ENCODE measurements around the gene MYH10. TPM values are rescaled to one million over a fixed set of nuclear protein-coding genes. Genes with fewer than 3 reads are reported as not detected.

Gene MYH10
- total and polyA plus RNA-seq, 7 donors, result 1.8 to 34.2 (median 1.9) TPM

- Histone ChIP-seq H3K27me3 (ENCODE audit: insufficient read depth in 3 of 3, low read length in 2 of 3) (peaks cover 0 to 5% (median 0%) of the 10 kb centered on the region in 3 donors), H3K27ac (no peak overlapping the region), H3K36me3 (ENCODE audit: insufficient read depth in 1 of 2, low read depth in 1 of 2) (no peaks in the 10 kb centered on the region), H3K4me3 (no peak overlapping the region), H3K4me1 (no peaks in the 10 kb centered on the region), H3K9me3 (no peaks in the 10 kb centered on the region)
- DNase-seq, result no peak
- TF ChIP-seq, protein P1, sequence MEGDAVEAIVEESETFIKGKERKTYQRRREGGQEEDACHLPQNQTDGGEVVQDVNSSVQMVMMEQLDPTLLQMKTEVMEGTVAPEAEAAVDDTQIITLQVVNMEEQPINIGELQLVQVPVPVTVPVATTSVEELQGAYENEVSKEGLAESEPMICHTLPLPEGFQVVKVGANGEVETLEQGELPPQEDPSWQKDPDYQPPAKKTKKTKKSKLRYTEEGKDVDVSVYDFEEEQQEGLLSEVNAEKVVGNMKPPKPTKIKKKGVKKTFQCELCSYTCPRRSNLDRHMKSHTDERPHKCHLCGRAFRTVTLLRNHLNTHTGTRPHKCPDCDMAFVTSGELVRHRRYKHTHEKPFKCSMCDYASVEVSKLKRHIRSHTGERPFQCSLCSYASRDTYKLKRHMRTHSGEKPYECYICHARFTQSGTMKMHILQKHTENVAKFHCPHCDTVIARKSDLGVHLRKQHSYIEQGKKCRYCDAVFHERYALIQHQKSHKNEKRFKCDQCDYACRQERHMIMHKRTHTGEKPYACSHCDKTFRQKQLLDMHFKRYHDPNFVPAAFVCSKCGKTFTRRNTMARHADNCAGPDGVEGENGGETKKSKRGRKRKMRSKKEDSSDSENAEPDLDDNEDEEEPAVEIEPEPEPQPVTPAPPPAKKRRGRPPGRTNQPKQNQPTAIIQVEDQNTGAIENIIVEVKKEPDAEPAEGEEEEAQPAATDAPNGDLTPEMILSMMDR (IDR thresholded peaks at IDR 0.05), result no peak
- 36 to 60% (median 59%) methylated on average over 1 of the region's 1 CpG for WGBS, 3 donors
- intact Hi-C loops (cut with DNase I), result no loop called here
- no peak for ATAC-seq
These were observed 44.6 kb downstream of the MYH10 start for GRCh38 chr17:8585911-8586310.

DNA sequence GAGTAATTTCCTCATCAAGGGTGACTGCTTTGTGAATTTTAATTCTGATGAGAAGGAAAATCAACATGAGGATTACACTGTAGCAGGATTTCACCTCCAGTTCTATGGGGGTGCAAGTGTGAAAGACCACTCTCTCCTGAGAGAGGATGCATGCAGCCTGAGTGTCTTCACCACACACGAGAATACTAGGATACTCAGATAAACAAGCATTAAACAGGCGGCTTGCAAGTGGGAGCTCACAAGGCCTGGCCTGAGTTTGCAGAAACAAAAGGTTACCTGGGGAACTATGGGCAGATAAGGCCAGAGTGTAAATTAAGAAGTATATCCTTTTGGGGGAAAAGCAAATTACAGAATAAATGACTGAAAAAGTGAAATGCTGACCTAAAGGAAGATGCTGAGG lies 46.6 kb downstream of the MYH10 start:
- intact Hi-C loops (cut with DNase I), result no loop called here
- TF ChIP-seq, protein P1 (IDR thresholded peaks at IDR 0.05), result no peak
- no peak overlapping the region for H3K27ac ChIP-seq
- no peak overlapping the region for H3K4me3 ChIP-seq
- H3K36me3 ChIP-seq (ENCODE audit: insufficient read depth in 1 of 2, low read depth in 1 of 2), result no peaks in the 10 kb centered on the region
- peaks cover 0 to 5% (median 0%) of the 10 kb centered on the region in 3 donors for H3K27me3 ChIP-seq (ENCODE audit: insufficient read depth in 3 of 3, low read length in 2 of 3)
- WGBS, 3 donors, result 91 to 97% (median 96%) methylated on average over 2 of the region's 2 CpGs
- H3K9me3 ChIP-seq, result no peaks in the 10 kb centered on the region
- no peak for DNase-seq
- no peaks in the 10 kb centered on the region for H3K4me1 ChIP-seq
- ATAC-seq, result no peak

GRCh38 chr17:8580952-8581658 lies 49.4 kb downstream of the MYH10 start:
- WGBS, 3 donors, result 85 to 88% (median 86%) methylated on average over 5 of the region's 5 CpGs
- intact Hi-C loops (cut with DNase I), result no loop called here
- Histone ChIP-seq H3K27me3 (ENCODE audit: insufficient read depth in 3 of 3, low read length in 2 of 3) (no peaks in the 10 kb centered on the region), H3K4me1 (no peaks in the 10 kb centered on the region), H3K4me3 (no peak overlapping the region), H3K9me3 (no peaks in the 10 kb centered on the region), H3K36me3 (ENCODE audit: insufficient read depth in 1 of 2, low read depth in 1 of 2) (no peaks in the 10 kb centered on the region), H3K27ac (no peak overlapping the region)
- TF ChIP-seq, protein P1 (IDR thresholded peaks at IDR 0.05), result no peak
- ATAC-seq (no peak), DNase-seq (no peak)

GRCh38 chr17:8577868-8578267 lies 52.7 kb downstream of the MYH10 start:
- H3K36me3 ChIP-seq (ENCODE audit: insufficient read depth in 1 of 2, low read depth in 1 of 2), result no peaks in the 10 kb centered on the region
- TF ChIP-seq, protein P1 (IDR thresholded peaks at IDR 0.05), result no peak
- no peaks in the 10 kb centered on the region for H3K4me1 ChIP-seq
- H3K27me3 ChIP-seq (ENCODE audit: insufficient read depth in 3 of 3, low read length in 2 of 3), result no peaks in the 10 kb centered on the region
- DNase-seq (no peak), ATAC-seq (no peak)
- 56 to 76% (median 57%) methylated on average over 2 of the region's 2 CpGs for WGBS, 3 donors
- no peaks in the 10 kb centered on the region for H3K9me3 ChIP-seq
- H3K27ac ChIP-seq, result no peak overlapping the region
- H3K4me3 ChIP-seq, result no peak overlapping the region
- intact Hi-C loops (cut with DNase I), result loop anchor here (5.0 to 10.0 kb wide), 3 partner anchors 167 to 207 kb away; partner anchors contain the start of gene CCDC42 (in 1 of the 2)

All from psoas muscle (tissue), 8 donors.